HG03442 (cell line): ENCODE data around the gene FBXO47.
A peak's percentile ranks its signal among the peaks of the same experiment; 100 is the strongest.

ENCODE experiments used
- ATAC-seq: cut with Tn5 transposase; IDR thresholded peaks from one replicate; pipeline ENCODE4 v1.9.1; 2021; ENCODE audit warnings: mild to moderate bottlenecking, moderate library complexity; ENCODE audit not compliant: unreplicated experiment

FBXO47 gene

GRCh38 chr17:38905375-38905774, 61.8 kb downstream of the FBXO47 start:
- no peak for ATAC-seq

DNA sequence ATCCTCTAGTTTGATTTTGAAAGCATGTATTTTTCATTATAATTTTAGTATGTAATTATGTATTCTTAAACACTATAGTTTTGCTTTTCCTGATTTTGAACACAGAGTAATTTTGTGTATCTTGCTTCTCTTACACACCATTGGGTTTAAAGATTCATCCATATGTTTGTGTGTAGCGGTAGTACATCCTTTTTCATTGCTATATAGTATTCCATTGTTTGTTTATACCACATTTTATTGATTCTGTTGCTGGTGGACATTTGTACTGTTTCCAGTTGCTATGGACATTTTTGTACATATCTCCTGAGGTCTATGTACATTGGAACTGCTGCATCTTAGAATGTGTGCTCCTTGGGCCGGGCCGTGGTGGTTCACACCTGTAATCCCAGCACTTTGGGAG, 62.3 kb downstream of the FBXO47 start:
- no peak for ATAC-seq

DNA sequence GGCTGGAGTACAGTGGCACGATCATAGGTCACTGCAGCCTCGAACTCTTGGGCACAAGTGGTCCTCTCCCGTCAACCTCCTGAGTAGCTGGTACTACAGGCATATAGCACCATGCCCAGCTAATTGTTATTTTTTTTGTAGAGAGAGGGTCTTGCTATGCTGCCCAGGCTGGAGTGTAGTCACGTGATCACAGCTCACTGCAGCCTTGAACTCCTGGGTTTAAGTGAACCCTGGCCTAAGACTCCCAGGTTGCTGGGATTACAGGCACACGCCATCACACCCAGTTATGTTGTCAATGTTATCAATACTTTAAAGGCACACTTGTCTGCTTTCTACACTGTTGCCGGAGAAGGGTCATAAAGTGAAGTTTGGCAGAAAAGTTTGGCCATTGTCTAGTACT, 63.8 kb downstream of the FBXO47 start:
- no peak for ATAC-seq

DNA sequence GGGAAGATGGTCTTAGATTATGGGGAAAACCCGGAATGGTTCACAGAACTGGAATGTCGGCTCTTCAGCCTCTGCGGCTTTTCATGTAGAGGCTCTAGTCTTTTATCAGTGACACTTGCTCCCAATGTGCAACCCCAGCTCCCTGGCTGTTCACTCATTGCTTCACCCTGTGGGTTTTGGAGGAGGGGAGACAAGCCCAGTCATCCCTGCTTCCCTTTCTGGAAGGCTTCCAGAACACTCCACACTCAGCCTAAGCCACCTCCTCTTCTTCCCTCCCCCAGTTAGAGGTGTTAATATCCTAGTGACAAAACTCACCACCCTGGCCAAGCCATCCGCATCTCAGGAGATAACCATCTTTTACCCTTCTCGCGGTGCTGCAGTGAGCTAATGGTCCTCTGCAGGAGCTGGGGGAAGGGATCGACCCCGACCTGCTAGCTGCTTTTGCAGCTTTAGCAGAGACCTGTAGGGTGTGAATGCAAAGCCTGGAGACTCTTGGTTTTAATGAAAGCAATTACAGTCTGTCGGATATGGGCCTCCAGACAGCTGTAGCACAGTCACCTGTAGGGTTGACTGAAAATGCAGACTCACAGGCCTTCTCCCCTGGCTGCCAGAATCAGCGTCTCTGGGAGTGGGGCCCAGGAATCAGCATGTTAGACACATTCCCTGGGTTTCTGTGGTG, 66.1 kb downstream of the FBXO47 start:
- no peak for ATAC-seq

DNA sequence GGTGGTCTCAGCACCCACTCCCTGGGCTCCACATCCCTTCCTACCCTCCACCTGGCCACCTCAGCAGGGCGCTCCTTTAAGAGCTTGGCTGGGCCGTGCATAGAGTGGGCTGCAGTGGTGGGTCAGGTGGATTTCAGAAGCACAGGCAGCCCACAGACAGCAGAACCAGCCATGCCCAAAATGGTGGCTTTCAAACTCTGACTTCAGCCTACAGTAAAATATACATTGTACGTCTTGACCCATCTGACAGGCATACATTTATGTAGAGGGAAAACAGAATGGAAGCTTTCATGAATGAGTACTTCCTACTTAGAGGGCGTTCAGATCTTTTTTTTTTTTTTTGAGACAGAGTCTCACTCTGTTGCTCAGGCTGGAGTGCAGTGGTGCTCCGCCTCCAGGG, 67.8 kb downstream of the FBXO47 start:
- no peak for ATAC-seq

- ATAC-seq: peak; percentile 61
Measured at GRCh38 chr17:38898812-38899348, 68.3 kb downstream of the FBXO47 start.

DNA sequence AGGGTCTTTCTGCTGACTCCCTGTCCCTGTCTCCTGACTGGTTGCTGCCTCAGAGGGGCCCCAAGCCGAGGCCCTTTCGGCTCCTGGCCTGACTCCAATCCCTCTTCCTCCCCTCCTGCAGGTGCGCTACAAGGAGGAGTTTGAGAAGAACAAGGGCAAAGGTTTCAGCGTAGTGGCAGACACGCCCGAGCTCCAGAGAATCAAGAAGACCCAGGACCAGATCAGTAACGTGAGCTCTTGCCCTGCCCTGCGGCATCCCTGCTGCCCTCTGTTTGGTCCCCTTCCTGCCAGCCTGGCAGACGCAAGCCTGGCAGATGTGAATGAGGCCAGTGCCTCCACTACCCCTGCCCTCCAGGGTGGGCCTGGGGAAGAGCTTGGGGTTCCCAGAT, 68.9 kb downstream of the FBXO47 start:
- ATAC-seq: peak; percentile 16

DNA sequence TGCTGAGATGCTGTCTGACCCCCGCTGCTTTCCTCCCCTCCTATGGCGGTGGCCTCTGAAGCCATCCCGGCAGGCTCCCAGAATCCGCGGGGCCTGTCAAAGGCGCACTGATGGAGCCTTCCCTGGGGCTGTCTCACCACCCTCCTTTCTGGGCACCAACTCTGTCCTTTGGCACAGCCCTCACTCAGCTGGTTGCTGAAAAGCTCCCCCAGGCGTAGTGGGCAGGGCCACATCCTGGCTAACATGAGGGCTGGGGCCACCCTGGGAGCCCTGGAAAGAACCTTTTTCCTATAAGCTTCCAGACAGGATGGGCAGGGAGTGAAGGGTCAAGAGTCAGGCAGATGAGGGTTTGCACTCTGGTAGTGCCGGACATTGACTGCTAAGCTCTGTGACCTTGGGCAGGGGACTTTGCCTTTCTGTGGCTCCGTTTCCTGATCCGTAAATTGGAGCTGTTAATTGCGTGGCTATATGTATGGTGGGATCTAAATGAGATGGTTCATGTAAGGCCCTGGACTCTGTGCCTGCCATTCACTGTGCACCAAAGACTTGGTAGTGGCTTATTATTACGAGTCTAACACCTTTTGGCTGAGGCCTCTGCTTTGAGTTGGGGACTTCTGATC, 69.4 kb downstream of the FBXO47 start:
- ATAC-seq: no peak

DNA sequence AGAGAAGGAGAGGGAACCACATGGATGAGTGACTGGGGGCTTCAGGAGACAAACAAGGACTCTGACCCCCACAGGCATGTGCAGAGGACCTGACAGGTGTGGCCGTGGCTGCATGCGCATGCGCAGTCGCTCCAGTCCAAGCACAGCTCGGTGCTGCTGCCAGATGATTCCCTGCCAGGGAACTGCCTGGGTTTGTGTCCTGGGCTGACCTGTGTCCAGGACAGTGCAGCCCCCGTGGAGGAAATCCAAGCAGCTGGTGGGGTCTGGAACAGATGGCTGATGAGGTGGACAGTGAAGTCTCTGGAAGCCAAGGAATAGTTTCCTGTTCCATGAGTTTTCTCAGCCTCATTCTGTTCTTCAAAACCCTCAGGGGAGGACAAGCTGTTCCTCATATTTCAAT, 70.0 kb downstream of the FBXO47 start:
- ATAC-seq: no peak

DNA sequence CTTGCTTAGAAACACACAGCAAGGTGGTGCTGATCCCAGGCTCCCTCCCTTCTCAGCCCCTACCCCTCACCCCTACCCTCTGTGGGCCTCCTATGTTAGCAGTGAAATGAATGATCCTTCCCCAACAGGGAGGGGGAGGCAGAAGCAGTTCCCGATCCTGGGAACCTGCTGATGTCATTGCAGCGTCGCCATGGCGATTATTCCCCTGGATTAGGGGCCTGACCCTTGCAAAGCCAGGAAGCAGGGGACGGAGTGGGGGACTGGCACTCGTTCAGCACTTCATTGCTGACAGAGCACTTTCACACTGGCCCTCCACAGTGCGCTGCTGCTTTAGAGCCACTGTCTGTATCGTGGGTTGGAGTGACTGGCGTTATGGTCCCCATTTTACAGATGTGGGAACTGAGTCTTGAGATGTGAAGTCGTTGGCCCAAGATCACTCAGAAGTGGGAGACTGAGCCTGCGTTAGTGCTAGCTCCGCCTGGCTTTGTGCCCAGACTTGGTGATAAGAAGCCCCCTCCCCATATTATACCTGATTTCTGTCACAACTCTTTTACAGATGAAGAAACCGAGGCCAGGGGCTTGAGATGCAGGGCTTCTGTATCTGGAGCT, 70.8 kb downstream of the FBXO47 start:
- no peak for ATAC-seq

DNA sequence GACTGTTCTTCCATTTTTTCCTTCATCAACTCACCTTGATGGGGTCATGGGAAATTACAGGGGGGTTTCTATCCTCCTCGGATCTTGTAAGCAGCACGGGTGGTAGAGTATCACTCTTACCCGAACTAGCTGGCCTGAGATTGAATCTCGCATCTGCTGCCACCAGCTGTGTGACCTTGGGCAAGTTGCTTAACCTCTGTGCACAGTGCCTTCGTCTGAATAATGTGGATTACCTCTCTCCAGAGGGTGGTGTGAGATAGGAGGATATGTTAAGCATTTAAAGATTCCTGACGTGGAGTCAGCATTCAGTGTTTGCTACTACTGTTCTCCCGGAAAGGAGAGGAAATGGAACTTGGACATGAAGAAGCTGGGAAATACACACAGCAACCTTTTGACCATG, 72.9 kb downstream of the FBXO47 start:
- no peak for ATAC-seq

DNA sequence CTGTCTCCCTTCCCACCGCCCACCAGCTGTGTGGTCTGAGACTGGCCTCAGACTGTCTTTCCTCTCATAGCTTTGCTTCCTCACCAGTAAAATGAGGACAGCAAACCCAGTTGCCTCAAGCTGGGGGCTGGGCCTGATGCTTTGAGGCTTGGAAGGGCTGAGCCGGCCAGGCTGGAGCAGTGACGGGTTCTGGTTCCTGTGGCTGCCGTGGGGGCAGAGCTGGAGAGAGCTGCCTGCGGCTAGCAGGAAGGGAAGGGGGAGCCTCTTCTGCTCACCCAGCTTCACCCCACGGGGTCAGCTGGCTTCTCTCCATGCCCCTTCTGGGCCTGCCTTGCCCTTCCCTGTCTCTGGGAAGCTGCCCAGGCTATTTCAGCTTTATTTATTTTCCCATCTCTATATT, 73.6 kb downstream of the FBXO47 start:
- ATAC-seq: no peak

DNA sequence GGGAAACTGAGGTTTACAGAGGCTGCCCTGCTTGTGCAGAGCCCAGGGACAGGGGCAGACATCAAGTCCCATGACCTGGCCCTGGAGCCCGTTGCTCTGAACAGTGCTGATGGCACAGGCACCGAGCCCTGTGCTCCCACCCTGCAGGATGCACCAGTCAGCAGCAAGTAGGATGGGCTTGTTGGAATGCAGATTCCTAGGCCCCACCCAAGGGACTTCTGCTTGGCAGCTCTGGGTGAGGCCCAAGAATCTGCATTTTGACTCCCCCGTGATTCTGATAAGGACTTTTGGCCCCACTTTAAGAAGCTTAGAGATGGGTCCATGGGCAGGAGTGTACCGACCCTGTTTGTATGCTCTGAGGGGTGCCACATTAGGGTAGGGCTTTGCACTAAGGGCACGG, 74.1 kb downstream of the FBXO47 start:
- no peak for ATAC-seq

- ATAC-seq: no peak
Measured at GRCh38 chr17:38892620-38893019, 74.6 kb downstream of the FBXO47 start.

DNA sequence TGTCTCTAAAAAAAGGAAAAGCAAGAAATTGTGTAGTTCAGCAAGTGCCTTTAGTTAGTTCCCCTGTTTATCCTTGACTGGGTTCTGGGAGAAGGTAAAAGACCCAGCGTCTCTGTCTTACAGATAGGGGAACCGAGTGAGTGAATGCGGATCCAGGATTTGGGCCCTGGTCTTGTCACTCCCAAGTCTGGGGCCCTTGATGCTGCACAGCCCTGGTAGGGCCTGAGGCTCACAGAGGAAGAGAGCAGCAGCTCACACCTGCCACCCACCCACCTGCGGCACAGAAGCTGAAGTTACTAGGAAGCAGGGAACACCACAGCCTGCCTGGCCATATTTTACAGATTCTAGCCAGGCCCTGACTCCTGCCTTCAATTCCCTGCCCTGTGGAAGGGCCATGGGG, 75.1 kb downstream of the FBXO47 start:
- no peak for ATAC-seq

GRCh38 chr17:38891441-38891840, 75.8 kb downstream of the FBXO47 start:
- ATAC-seq: no peak

DNA sequence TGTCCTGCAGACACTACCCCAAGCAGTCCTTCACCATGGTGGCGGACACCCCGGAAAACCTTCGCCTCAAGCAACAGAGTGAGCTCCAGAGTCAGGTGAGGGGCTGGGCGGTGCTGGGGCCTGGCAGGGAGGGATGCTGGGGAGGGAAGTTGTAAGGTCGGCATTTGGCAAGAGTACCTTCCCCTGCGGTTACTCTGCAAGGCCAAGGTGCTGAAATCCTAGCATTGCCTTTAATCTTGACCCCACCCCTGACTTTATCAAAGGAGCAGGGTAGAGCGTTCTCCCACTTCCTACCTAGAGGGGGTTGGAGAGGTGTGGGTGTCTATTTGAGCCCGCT, 76.8 kb downstream of the FBXO47 start:
- no peak for ATAC-seq

- no peak for ATAC-seq
Measured at GRCh38 chr17:38889745-38890409, 77.3 kb downstream of the FBXO47 start.

GRCh38 chr17:38888842-38889241, 78.4 kb downstream of the FBXO47 start:
- ATAC-seq: no peak

- no peak for ATAC-seq
Measured at GRCh38 chr17:38886643-38887010, 80.6 kb downstream of the FBXO47 start.
